ENCODE data around the gene RAX2. TPM values are rescaled to one million over a fixed set of nuclear protein-coding genes. Genes with fewer than 3 reads are reported as not detected.

The RAX2 gene
- total and polyA plus RNA-seq, 2 of the 13 experiments (the other 11 are each of a cell fraction or from before 2014, with no cell fraction given) = not detected

- TF ChIP-seq, protein P1, sequence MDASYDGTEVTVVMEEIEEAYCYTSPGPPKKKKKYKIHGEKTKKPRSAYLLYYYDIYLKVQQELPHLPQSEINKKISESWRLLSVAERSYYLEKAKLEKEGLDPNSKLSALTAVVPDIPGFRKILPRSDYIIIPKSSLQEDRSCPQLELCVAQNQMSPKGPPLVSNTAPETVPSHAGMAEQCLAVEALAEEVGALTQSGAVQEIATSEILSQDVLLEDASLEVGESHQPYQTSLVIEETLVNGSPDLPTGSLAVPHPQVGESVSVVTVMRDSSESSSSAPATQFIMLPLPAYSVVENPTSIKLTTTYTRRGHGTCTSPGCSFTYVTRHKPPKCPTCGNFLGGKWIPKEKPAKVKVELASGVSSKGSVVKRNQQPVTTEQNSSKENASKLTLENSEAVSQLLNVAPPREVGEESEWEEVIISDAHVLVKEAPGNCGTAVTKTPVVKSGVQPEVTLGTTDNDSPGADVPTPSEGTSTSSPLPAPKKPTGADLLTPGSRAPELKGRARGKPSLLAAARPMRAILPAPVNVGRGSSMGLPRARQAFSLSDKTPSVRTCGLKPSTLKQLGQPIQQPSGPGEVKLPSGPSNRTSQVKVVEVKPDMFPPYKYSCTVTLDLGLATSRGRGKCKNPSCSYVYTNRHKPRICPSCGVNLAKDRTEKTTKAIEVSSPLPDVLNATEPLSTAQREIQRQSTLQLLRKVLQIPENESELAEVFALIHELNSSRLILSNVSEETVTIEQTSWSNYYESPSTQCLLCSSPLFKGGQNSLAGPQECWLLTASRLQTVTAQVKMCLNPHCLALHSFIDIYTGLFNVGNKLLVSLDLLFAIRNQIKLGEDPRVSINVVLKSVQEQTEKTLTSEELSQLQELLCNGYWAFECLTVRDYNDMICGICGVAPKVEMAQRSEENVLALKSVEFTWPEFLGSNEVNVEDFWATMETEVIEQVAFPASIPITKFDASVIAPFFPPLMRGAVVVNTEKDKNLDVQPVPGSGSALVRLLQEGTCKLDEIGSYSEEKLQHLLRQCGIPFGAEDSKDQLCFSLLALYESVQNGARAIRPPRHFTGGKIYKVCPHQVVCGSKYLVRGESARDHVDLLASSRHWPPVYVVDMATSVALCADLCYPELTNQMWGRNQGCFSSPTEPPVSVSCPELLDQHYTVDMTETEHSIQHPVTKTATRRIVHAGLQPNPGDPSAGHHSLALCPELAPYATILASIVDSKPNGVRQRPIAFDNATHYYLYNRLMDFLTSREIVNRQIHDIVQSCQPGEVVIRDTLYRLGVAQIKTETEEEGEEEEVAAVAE (CRISPR knock-in tag; IDR thresholded peaks at IDR 0.05; ENCODE audit: borderline replicate concordance) = no peak
- TF ChIP-seq ZBTB44 (CRISPR knock-in tag; IDR thresholded peaks at IDR 0.05) (no peak), SCMH1 (CRISPR knock-in tag; IDR thresholded peaks at IDR 0.05; ENCODE audit: borderline replicate concordance) (no peak), ZNF784 (CRISPR knock-in tag; IDR thresholded peaks at IDR 0.05; ENCODE audit: borderline replicate concordance) (no peak), SSRP1 (CRISPR knock-in tag; IDR thresholded peaks at IDR 0.05) (no peak), TEF (CRISPR knock-in tag; IDR thresholded peaks at IDR 0.05) (no peak), MAFF (IDR thresholded peaks at IDR 0.05; ENCODE audit: low read depth, low read length) (no peak), PHF5A (CRISPR knock-in tag; IDR thresholded peaks at IDR 0.05; ENCODE audit: low read depth, unreplicated experiment) (no peak)
- TF ChIP-seq, protein P2, sequence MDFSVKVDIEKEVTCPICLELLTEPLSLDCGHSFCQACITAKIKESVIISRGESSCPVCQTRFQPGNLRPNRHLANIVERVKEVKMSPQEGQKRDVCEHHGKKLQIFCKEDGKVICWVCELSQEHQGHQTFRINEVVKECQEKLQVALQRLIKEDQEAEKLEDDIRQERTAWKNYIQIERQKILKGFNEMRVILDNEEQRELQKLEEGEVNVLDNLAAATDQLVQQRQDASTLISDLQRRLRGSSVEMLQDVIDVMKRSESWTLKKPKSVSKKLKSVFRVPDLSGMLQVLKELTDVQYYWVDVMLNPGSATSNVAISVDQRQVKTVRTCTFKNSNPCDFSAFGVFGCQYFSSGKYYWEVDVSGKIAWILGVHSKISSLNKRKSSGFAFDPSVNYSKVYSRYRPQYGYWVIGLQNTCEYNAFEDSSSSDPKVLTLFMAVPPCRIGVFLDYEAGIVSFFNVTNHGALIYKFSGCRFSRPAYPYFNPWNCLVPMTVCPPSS (IDR thresholded peaks at IDR 0.05) = no peak
These were observed 29.0 kb upstream of the RAX2 start (continued) for GRCh38 chr19:3800996-3801395.
